T-helper 22 cell (primary cell): ENCODE measurements around the gene UAP1.

Experiments used
- DNase-seq: peaks from one replicate; pipeline ENCODE4 v3.0.0-alpha.2; 2020; ENCODE audit warnings: low read depth

Gene UAP1

DNA sequence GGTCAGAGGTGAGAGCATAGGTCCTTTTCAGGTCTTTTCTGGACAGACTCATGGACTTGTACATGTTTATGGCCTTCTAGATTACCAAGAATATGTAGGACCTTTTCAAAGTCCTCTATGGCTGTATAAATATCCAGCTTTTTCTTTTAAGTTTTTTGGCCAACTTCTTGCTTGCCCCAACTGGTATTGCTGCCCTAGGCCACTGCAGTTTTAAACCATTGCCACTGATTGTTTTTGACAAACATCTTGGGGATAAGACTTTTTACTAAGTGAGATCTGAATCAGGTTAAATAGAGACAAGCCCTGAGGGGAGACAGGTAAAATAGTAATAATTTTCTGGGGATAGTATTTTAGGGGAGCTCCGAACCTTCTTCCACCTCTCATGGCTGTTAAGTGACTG, 56.0 kb downstream of the UAP1 start:
- no peak for DNase-seq

DNA sequence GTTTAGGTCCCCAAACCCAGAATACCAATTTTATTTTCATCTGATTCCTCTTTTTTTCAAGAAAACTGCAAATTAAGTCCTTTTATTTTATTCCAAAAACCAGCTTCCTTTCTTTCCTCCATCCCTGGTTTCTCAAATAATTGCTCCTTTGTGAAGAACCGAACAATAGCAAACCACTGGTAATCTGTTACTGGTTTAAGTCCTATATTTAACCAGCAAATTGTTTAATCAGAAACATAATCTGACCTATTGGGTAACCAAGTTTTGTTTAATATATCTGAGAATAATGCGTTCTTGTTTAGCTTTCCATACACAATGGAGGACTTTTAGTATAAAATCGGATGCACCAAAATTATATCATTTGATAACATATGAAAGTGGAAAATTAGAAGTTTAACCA, 57.6 kb downstream of the UAP1 start:
- DNase-seq: no peak

DNA sequence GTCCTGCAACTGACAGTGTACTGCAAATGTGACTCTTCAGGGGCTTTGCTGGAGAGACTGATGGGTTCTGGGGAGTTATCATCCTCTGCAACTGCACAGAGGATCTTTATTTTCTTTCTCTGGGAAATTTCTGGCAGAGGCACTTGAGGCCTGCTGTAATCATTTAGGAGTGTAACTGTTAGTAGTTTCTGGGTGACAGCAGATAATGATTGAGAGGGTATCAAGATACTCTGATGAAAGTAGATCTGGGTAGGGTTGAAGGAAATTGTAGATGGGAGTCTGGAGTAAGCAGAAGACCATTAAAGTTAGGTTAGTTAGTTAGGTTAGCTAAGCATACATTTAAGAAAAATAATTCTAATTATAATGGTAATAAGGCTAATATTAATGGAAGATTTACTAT, 59.7 kb downstream of the UAP1 start:
- no peak for DNase-seq

DNA sequence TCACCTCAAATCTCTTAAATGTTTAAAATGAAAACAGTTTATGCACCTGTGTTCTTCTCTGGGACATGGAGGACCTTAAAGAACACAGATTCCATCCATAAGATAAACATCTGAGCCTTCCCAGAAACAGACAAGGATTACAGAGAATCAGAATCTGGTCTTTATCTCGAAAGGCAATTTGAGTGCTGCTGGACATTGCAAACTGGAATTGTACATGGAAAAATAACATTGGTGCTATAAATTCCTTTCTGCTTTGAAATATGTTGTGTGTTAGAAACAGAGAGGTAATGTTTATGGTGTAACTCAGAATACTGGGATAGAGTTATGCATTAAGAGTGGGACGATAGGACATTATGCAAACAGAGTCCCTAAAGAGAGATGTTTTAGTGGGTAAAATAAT, 64.2 kb downstream of the UAP1 start:
- no peak for DNase-seq

GRCh38 chr1:162626094-162626493, 64.6 kb downstream of the UAP1 start:
- DNase-seq: no peak

- DNase-seq: no peak
Observed at GRCh38 chr1:162626761-162627160, 65.2 kb downstream of the UAP1 start.

- DNase-seq: no peak
Observed at GRCh38 chr1:162627662-162628296, 66.3 kb downstream of the UAP1 start.

DNA sequence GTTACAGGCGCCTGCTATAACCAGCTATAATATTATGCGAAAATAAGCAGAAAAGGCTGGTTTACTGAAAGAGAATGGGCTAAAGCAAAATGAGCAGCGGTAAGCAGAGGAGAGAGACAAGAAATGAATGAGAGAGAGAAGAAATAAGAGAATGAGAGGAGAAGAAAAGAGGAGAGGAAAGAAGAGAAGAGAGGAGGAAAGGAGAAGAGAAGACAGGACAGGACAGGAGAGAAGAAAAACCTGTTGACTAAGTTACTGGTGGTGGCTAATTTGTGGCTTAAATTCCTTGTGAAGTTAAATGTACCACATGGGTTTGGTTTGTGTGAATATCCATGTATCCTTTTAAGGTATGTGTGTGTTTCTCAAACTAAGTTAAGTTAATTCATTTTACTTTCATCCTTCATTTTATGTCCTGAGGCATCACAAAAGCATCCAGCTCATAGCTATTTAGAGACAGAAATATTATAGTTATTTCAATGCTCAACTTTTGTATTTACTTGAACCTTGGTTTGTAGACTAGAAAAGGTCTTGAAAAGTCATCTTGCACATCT, 67.6 kb downstream of the UAP1 start:
- DNase-seq: no peak

DNA sequence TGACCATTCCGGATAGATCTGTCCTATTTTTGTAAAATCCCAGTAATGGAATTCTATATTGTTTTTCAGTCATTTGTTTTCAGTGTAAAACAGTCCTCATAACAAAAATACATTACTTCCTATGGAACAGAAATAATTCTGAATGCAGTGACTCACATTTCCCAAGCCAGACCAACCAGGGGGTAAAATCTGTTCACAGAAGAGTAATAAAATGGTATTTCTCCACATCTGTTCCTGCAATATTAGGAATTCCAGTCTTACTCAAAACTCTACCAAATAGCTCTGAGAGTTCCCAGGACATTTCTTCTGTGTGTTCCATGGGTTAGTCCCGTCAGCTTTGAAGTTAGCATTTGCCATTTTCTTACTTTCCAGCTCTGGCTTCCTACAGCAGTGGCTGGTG, 68.1 kb downstream of the UAP1 start:
- no peak for DNase-seq

DNA sequence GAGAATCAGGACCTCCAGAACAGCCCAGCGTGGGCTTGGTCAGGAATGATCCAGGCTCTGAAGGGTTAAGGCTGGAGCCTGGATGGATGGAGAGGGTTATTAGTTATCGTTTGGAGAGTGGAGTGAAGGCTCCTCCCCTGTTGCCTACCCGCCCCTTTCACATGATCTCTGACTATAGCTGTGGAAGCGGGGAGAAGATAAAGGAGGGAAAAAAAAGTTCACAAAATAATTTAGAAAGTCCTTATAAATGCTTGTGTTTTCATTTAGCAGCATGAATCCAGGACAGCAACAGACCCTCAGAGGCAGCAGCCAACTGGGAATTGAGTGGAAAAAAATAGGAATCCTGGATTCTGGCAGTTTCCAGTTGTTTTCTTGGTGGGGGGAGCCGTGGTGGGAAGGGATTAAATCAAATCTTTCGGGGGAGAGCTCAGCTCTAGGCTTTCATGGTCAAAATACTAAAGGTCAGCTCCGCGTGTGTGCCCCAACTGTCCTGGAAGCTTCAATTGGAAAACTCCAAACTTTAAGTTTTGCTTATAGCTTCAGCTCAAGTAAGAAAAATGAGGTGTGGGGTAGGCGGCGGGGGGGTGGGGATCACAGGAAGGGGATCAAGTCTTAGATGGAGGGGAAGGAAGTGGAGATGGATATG, 70.1 kb downstream of the UAP1 start:
- no peak for DNase-seq

DNA sequence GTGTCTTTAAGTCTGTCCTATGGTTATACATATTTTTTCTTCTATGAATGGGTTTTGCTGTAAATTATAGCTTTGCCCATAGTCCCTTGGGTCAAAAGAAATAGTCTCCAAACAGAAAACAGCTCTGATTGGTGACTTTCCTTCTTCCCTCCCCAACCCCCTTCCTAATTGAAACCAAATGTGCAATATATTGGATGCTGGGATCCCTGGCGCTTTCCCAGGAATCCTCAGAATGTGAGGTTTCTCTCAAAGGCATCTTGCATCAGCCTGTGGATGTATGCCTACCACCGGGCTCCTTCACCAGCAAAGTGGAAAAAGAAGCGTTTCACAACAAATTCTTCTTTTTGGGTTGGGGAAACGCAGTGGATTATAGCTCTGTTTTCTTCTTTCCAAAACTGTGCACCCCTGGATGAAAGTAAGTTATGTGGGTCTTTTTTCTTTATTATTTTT, 70.7 kb downstream of the UAP1 start, which contains the start of gene DDR2:
Gene DDR2 (plus strand): TSS at position 248 of the 450 bp plus-strand sequence. CDS start 86,600 bp downstream, outside the sequence.
- DNase-seq: no peak

DNA sequence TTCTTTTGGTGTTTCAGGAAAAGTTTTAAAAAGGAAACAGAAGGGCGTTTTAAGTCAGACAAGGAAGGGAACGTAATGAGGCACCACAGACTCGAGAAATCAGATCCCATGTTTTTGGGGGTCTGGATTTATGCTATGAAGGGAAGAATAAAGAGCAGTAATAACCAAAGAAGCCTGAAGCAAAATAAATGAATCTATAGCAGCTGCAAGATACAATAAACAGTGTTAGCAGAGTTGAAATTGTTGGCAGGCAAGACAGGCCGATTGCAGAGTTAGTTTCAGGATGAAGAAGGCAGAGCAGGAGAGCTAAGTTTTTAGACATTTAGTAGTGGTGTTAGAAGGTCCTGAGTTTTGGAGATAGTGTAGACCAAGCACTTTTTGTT, 71.2 kb downstream of the UAP1 start:
- DNase-seq: no peak

DNA sequence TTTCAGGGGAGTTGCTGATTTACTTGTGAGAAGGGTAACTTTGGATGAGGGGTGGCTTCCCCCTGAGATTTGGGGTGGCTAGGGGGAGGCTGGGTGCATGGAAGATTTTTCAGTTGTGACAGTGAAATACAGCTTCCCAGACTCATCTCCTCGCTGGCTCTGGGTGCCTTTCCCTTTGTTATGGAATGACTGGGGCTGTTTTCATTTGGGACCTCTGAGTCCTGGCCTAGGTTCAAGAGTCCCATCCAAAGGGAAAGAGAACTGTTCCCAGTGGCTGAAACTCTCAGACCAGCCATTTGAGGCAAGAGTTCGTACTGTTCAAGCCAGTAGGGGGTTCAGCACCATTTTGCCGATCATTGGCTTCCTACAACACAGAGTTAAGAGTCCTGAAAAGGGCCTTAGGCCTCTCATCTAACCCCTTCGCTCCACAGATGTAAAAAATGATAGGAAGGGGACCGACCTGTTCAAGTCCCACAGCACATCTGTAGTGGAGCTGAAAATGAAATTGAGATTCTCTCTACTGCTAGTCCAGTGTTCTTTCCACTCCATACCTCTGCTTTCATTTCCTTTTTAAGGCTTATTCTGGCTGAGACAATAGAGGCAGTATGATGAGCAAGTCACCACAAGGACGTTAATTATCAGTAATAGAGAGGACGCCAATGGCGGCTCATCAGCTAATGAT, 71.7 kb downstream of the UAP1 start:
- no peak for DNase-seq

DNA sequence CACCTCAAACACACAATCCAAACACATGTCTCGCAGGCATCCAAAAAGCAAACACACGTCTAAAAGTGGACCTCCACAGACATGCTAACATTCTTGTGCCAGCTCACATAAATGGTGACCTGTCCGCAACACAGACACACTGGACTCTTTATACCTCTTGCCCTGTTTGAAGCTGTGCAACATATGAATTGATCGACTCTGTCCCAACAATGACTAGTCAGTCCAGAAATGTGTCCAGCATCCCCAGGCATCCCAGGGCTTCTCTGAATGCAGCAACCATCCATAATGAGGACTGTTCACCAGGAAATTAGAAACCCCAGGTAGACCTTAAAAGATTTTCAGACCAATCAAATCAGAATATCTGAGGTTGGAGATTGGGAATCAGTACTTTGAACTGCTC, 73.9 kb downstream of the UAP1 start:
- no peak for DNase-seq

- no peak for DNase-seq
Observed at GRCh38 chr1:162639718-162640117, 78.2 kb downstream of the UAP1 start.

- no peak for DNase-seq
Observed at GRCh38 chr1:162641114-162641513, 79.6 kb downstream of the UAP1 start.

DNA sequence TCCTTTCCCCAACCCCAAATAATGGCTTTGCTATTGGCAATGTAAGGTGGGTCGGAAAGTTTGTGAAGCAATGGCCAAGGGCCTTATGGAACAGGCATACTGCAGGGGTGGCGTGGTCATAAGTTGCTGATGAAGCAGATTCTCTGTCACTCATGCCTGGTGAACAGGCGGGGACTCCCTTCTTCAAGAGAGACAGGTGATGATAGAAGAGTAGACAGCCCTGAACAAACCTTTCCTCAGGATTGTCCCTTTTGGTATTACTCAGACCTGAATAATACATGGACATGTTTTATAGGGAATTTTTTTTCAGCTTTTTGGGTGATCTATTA, 83.4 kb downstream of the UAP1 start:
- DNase-seq: no peak

GRCh38 chr1:162645666-162646065, 84.1 kb downstream of the UAP1 start:
- no peak for DNase-seq

DNA sequence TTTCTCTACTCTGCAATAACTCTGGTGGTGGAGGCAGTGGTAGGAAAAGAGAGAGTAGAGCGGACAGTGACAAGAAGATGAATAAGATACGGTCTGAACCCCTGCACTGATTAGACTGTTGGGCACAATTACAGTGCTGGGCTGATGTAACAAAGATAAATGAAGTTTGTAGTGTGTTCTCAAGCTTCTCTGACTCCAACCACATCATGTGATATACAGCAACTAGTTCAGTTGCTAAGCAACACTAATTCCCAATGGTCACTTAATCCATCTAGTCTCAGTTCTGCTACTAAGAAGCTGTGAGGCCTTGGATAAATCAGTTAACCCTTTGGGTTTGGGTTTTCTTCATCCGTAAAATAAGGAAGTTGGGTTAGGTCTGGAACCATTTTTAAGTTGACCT, 88.1 kb downstream of the UAP1 start:
- DNase-seq: no peak
